Brain microvascular endothelial cell (primary cell): ENCODE results near the gene PPP2R2C.

Experiments used
- DNase-seq: peaks from one replicate; pipeline ENCODE4 v3.0.0-alpha.2; 2020
- H3K27ac ChIP-seq: fragments of 250-450 bp; sonication (Bioruptor Pico); 2 replicates; pipeline ENCODE4 v1.5.1; 2020; ENCODE audit warnings: mild to moderate bottlenecking, moderate library complexity
- H3K27me3 ChIP-seq: fragments of 250-450 bp; sonication (Bioruptor Pico); replicated peaks from 2 replicates; pipeline ENCODE4 v1.5.1; 2020; ENCODE audit warnings: mild to moderate bottlenecking
- H3K36me3 ChIP-seq: fragments of 250-450 bp; sonication (Bioruptor Pico); replicated peaks from 2 replicates; pipeline ENCODE4 v1.5.1; 2020; ENCODE audit warnings: mild to moderate bottlenecking
- H3K4me3 ChIP-seq: 2 replicates; pipeline ENCODE4 v1.5.1; 2011; ENCODE audit warnings: low read depth, mild to moderate bottlenecking, control low read depth, low read length, moderate library complexity
- in situ Hi-C: cut with HindIII; loops from 2 replicates; pipeline ENCODE4 v1.10.0; 2017; ENCODE audit warnings: low sequenced_read_pairs, low pct_ligation_motif_present
- TF ChIP-seq, protein P1 (sequence below): IDR thresholded peaks from 2 replicates; pipeline ENCODE4 v1.5.1; 2011; ENCODE audit warnings: low read depth, mild to moderate bottlenecking, moderate library complexity, low read length, control low read depth, inconsistent platforms; ENCODE audit errors: missing control alignments

The PPP2R2C gene

DNA sequence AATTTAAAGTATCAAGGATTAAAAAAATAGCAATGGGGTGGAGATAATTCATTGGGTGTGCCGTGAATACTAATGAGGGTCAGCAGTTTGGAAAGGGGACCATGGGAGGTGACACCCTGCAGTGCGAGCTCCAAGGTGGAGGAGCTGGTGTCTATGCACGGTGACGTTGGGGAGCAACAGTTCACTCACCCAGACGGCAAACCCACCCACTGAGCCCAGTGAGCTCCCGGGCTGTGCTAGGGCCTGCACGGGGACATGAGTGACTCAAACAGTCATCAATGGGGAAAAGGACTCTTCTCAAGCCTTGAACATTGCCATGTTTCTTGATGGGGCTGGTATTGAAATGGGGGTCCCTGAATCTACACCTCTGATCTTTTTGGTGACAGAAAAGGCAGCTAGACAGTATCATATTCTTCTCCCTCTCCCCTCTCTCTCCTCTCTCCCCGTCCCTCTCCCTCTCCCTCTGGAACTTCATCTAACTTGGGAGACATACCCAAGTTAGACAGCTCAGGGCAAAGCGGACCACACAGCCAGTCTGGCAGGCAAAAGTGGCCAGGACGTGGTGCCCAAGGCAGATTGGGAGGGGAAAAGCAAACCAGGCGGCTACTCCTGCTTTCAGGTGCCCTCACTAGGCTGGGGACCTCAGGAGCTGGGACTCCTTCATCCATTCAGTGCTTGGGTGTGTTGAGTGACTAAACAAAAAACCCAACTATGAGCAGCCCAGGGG, 26.3 kb upstream of the PPP2R2C start:
- TF ChIP-seq, protein P1, sequence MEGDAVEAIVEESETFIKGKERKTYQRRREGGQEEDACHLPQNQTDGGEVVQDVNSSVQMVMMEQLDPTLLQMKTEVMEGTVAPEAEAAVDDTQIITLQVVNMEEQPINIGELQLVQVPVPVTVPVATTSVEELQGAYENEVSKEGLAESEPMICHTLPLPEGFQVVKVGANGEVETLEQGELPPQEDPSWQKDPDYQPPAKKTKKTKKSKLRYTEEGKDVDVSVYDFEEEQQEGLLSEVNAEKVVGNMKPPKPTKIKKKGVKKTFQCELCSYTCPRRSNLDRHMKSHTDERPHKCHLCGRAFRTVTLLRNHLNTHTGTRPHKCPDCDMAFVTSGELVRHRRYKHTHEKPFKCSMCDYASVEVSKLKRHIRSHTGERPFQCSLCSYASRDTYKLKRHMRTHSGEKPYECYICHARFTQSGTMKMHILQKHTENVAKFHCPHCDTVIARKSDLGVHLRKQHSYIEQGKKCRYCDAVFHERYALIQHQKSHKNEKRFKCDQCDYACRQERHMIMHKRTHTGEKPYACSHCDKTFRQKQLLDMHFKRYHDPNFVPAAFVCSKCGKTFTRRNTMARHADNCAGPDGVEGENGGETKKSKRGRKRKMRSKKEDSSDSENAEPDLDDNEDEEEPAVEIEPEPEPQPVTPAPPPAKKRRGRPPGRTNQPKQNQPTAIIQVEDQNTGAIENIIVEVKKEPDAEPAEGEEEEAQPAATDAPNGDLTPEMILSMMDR, result no peak
- in situ Hi-C loops, result no loop called here

DNA sequence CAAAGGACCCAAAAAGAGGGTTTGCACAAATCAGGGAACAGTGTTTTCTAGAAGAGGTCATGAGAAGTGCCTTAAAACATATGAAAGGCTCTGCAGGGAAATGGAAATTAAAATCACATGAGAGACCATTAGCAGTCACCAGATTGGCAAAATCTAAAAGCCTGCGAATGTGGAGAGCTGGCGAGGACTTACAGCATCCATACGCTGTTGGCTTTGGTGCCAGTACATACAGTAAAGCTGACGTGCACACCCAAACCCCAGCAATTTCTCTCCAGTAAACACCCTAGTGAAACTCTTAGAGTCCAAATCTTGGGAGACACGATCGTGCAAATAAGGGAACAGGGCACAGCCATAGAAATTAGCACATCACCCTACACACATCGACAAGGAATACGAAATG, 25.4 kb upstream of the PPP2R2C start:
- TF ChIP-seq, protein P1, result no peak
- Histone ChIP-seq H3K4me3 (no peak overlapping the region), H3K27me3 (no peaks in the 10 kb centered on the region), H3K36me3 (no peaks in the 10 kb centered on the region), H3K27ac (no peak overlapping the region)
- in situ Hi-C loops, result no loop called here
- no peak for DNase-seq

More for the DNA sequence above, 26.3 kb upstream of the PPP2R2C start:
- no peak for DNase-seq
- no peak overlapping the region for H3K27ac ChIP-seq
- H3K36me3 ChIP-seq, result no peaks in the 10 kb centered on the region
- H3K27me3 ChIP-seq, result no peaks in the 10 kb centered on the region
- no peak overlapping the region for H3K4me3 ChIP-seq

DNA sequence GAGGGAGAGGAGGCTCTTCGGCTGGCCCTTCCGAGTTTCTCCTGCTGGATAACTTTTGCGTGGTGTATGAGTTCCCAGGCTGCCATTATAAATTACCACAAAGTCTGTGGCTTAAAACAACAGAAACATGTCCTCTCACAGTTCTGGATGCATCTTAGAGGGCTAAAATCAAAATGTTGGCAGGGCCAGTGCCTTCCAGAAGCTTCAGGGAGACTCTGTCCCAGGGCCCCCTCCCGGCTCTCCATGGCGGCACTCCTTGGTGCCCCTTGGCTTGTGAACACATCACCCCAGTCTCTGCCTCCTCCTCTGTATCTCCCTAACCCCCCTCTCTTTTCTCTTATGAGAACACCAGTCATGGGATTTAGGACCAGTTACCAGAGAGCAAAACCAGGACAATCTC, 23.3 kb upstream of the PPP2R2C start:
- H3K36me3 ChIP-seq, result no peaks in the 10 kb centered on the region
- no peaks in the 10 kb centered on the region for H3K27me3 ChIP-seq
- DNase-seq, result no peak
- no peak overlapping the region for H3K4me3 ChIP-seq
- in situ Hi-C loops, result no loop called here
- no peak overlapping the region for H3K27ac ChIP-seq
- TF ChIP-seq, protein P1, result no peak

DNA sequence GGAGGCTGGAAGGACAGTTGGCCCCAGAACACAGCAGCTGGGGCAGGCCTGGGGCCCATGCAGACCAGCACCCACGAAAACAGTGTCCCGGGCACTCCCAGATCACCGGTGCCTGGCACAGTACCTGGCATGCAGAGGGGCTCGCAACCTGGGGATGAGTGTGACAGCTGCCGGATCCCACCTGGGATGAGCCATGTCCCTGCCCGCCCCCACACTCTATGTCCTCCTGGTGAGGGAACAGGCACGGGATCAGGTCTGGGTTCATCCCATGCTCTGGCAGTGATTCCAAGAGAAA, 22.8 kb upstream of the PPP2R2C start:
- no peaks in the 10 kb centered on the region for H3K27me3 ChIP-seq
- DNase-seq, result no peak
- no peak overlapping the region for H3K27ac ChIP-seq
- no peaks in the 10 kb centered on the region for H3K36me3 ChIP-seq
- in situ Hi-C loops, result no loop called here
- H3K4me3 ChIP-seq, result no peak overlapping the region
- TF ChIP-seq, protein P1, result no peak

DNA sequence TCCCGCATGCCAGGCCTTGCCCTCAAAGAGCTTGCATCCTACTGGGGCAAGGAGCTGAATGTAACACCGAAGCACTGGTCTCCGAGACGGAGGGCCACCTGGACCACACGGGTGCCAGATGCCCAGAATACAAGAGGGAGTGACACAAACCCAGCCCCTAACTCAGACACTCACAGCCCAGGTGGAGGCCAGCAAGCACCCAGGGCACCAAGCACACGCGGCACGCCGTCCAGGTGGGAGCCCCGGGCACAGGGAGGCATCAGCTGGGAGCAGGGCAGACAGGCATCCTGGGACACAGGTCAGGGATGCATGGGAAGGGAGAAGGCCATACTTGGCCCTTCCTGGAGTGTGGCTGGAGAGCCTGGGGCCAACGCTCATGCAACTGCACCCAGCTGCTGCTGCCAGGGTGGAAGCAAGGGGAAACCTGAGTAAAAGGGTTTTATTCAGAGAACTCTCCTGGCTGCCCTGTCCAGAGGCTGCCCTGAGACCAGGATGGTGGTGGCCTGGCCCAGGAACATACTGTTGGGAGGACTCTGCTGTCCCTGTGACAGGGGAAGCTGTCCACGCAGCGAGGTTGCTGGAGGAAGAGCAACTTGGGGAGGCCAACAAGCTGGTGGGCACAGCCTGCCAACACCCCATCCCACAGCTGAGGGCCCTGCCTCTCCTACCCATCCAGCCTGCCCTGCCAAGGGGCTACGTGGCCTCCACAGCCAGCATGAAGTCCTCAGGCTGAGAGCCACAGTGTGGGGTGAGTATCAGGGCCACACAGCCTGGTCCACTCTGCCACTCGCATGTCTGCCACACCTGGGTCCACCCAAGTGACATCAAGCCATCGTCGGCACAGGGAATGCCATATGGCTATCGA, 22.2 kb upstream of the PPP2R2C start:
- H3K27me3 ChIP-seq, result no peaks in the 10 kb centered on the region
- no peak overlapping the region for H3K27ac ChIP-seq
- no peak overlapping the region for H3K4me3 ChIP-seq
- TF ChIP-seq, protein P1, result no peak
- DNase-seq, result no peak
- in situ Hi-C loops, result no loop called here
- H3K36me3 ChIP-seq, result no peaks in the 10 kb centered on the region
